ENCODE measurements around the gene GLIPR1L2.

DNA sequence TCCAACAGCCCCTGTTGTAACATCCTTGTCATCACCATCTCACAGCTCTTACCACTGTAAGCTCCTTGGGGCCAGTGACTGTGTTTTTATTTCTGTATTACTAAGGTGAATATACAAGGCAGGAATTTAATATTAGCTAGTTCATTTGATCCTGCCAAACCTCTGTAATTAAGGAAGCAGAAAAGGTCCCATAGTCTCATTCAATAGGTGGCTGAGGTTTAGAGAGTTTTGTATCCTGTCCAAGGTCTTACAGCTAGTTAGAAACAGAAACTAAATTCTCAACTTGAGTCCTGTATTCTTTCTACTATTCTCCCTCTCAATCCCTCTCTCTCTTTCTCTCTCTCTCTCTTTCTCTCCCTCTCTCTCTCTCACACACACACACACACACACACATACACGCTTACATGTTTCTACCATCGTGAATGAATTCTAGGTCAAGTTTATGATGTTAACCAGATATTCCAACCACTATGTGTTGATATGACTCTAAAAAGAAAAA is 89.1 kb downstream of the GLIPR1L2 start:
- TF ChIP-seq ZFP3 (CRISPR knock-in tag; IDR thresholded peaks at IDR 0.05), result no peak
- TF ChIP-seq ZNF70 (CRISPR knock-in tag; IDR thresholded peaks at IDR 0.05), result no peak
- TF ChIP-seq, protein P1, sequence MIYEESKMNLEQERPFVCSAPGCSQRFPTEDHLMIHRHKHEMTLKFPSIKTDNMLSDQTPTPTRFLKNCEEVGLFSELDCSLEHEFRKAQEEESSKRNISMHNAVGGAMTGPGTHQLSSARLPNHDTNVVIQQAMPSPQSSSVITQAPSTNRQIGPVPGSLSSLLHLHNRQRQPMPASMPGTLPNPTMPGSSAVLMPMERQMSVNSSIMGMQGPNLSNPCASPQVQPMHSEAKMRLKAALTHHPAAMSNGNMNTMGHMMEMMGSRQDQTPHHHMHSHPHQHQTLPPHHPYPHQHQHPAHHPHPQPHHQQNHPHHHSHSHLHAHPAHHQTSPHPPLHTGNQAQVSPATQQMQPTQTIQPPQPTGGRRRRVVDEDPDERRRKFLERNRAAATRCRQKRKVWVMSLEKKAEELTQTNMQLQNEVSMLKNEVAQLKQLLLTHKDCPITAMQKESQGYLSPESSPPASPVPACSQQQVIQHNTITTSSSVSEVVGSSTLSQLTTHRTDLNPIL (CRISPR knock-in tag; IDR thresholded peaks at IDR 0.05; ENCODE audit: low read depth), result no peak
- TF ChIP-seq BACH2 (CRISPR knock-in tag; IDR thresholded peaks at IDR 0.05; ENCODE audit: borderline replicate concordance), result no peak
- no peak for TF ChIP-seq CSDC2 (CRISPR knock-in tag; IDR thresholded peaks at IDR 0.05)
- TF ChIP-seq, protein P2, sequence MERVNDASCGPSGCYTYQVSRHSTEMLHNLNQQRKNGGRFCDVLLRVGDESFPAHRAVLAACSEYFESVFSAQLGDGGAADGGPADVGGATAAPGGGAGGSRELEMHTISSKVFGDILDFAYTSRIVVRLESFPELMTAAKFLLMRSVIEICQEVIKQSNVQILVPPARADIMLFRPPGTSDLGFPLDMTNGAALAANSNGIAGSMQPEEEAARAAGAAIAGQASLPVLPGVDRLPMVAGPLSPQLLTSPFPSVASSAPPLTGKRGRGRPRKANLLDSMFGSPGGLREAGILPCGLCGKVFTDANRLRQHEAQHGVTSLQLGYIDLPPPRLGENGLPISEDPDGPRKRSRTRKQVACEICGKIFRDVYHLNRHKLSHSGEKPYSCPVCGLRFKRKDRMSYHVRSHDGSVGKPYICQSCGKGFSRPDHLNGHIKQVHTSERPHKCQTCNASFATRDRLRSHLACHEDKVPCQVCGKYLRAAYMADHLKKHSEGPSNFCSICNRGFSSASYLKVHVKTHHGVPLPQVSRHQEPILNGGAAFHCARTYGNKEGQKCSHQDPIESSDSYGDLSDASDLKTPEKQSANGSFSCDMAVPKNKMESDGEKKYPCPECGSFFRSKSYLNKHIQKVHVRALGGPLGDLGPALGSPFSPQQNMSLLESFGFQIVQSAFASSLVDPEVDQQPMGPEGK (CRISPR knock-in tag; IDR thresholded peaks at IDR 0.05; ENCODE audit: borderline replicate concordance), result no peak
- TF ChIP-seq ZFP30 (CRISPR knock-in tag; IDR thresholded peaks at IDR 0.05), result no peak
- TF ChIP-seq, protein P3, sequence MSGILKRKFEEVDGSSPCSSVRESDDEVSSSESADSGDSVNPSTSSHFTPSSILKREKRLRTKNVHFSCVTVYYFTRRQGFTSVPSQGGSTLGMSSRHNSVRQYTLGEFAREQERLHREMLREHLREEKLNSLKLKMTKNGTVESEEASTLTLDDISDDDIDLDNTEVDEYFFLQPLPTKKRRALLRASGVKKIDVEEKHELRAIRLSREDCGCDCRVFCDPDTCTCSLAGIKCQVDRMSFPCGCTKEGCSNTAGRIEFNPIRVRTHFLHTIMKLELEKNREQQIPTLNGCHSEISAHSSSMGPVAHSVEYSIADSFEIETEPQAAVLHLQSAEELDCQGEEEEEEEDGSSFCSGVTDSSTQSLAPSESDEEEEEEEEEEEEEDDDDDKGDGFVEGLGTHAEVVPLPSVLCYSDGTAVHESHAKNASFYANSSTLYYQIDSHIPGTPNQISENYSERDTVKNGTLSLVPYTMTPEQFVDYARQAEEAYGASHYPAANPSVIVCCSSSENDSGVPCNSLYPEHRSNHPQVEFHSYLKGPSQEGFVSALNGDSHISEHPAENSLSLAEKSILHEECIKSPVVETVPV (CRISPR knock-in tag; IDR thresholded peaks at IDR 0.05), result no peak
- TF ChIP-seq, protein P4, sequence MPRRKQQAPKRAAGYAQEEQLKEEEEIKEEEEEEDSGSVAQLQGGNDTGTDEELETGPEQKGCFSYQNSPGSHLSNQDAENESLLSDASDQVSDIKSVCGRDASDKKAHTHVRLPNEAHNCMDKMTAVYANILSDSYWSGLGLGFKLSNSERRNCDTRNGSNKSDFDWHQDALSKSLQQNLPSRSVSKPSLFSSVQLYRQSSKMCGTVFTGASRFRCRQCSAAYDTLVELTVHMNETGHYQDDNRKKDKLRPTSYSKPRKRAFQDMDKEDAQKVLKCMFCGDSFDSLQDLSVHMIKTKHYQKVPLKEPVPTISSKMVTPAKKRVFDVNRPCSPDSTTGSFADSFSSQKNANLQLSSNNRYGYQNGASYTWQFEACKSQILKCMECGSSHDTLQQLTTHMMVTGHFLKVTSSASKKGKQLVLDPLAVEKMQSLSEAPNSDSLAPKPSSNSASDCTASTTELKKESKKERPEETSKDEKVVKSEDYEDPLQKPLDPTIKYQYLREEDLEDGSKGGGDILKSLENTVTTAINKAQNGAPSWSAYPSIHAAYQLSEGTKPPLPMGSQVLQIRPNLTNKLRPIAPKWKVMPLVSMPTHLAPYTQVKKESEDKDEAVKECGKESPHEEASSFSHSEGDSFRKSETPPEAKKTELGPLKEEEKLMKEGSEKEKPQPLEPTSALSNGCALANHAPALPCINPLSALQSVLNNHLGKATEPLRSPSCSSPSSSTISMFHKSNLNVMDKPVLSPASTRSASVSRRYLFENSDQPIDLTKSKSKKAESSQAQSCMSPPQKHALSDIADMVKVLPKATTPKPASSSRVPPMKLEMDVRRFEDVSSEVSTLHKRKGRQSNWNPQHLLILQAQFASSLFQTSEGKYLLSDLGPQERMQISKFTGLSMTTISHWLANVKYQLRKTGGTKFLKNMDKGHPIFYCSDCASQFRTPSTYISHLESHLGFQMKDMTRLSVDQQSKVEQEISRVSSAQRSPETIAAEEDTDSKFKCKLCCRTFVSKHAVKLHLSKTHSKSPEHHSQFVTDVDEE (CRISPR knock-in tag; IDR thresholded peaks at IDR 0.05), result no peak
- no peak for TF ChIP-seq ZNF565 (CRISPR knock-in tag; conservative IDR thresholded peaks at IDR 0.05; ENCODE audit: low read depth)
- no peak for TF ChIP-seq ARNTL (CRISPR knock-in tag; IDR thresholded peaks at IDR 0.05; ENCODE audit: borderline replicate concordance, low read depth)
- TF ChIP-seq TCF4 (CRISPR knock-in tag; IDR thresholded peaks at IDR 0.05; ENCODE audit: borderline replicate concordance), result no peak
- no peak for TF ChIP-seq ZNF8 (CRISPR knock-in tag; IDR thresholded peaks at IDR 0.05)
- no peak for TF ChIP-seq TOX (CRISPR knock-in tag; IDR thresholded peaks at IDR 0.05; ENCODE audit: borderline replicate concordance)

Data from SK-N-SH treated with all-trans-retinoic acid at 6 μM for 48 hours (cell line).